GM06990 (cell line): Measurements from ENCODE around the gene ZNF554.

Experiments used
- DNase-seq: peaks from one replicate; pipeline ENCODE4 v3.0.0-alpha.2; 2011; ENCODE audit not compliant: insufficient read length; ENCODE audit errors: extremely low read depth
- H3K27me3 ChIP-seq: replicated peaks from 2 replicates; pipeline ENCODE4 v1.6.0; 2011; ENCODE audit warnings: low read length; ENCODE audit not compliant: control insufficient read depth, insufficient read depth
- H3K36me3 ChIP-seq: 2 replicates; pipeline ENCODE4 v1.5.1; 2011; ENCODE audit warnings: low read length; ENCODE audit not compliant: control insufficient read depth, insufficient read depth
- H3K4me3 ChIP-seq: replicated peaks from 2 replicates; pipeline ENCODE4 v1.5.1; 2011; ENCODE audit warnings: low read depth, mild to moderate bottlenecking, control low read depth, low read length
- CTCF ChIP-seq: IDR thresholded peaks from 2 replicates; pipeline ENCODE4 v1.5.1; 2011; ENCODE audit warnings: low read length, control low read depth, mild to moderate bottlenecking, inconsistent platforms; ENCODE audit not compliant: insufficient read depth, poor library complexity, severe bottlenecking

Gene ZNF554

GRCh38 chr19:2793577-2793976 is 26.1 kb upstream of the ZNF554 start:
- H3K36me3 ChIP-seq = peaks cover 41% of the 10 kb centered on the region
- H3K4me3 ChIP-seq = no peak overlapping the region
- H3K27me3 ChIP-seq = no peaks in the 10 kb centered on the region
- DNase-seq = no peak
- TF ChIP-seq CTCF = no peak

DNA sequence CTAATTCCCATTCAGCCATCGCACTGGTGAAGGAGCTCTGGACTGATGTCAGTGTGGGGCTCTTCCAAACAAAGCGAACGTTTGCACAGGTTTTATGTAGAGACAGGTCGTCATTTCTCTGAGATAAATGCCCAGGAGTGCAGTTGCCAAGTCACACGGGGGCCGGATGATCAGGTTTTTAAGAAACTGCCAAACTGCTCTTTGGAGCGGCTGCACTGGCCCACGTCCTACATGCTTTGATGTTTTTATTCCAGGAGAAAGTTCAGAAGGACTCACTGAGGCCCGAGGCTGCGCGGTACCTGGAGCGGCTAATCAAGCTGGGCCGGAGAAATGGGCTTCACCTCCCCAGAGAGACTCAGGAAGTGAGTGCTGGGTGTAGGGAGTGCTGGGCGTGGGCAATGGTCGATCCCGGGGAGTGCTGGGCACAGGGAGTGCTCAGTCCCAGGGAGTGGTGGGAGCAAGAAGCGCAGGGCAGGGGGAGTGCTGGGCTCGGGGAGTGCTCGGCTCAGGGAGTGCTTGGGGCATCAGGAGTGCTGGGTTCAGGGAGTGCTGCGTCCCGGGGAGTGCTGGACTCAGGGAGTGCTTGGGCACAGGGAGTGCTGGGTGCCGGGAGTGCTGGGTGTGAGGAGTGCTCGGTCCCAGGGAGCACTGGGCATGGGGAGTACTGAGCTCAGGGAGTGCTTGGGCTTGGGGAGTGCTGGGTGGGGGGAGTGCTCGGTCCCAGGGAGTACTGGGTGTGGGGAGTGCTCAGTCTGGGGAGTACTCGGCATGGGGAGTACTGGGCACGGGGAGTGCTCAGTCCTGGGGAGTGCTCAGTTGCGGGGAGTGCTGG is 23.6 kb upstream of the ZNF554 start:
- no peak for DNase-seq
- H3K36me3 ChIP-seq = peaks cover 43% of the 10 kb centered on the region
- no peak overlapping the region for H3K4me3 ChIP-seq

GRCh38 chr19:2796659-2797266 is 22.9 kb upstream of the ZNF554 start:
- Histone ChIP-seq H3K36me3 (peaks cover 43% of the 10 kb centered on the region), H3K27me3 (no peaks in the 10 kb centered on the region), H3K4me3 (no peak overlapping the region)
- TF ChIP-seq CTCF = no peak
- no peak for DNase-seq

More for the DNA sequence above, 23.6 kb upstream of the ZNF554 start:
- TF ChIP-seq CTCF = no peak
- no peaks in the 10 kb centered on the region for H3K27me3 ChIP-seq

DNA sequence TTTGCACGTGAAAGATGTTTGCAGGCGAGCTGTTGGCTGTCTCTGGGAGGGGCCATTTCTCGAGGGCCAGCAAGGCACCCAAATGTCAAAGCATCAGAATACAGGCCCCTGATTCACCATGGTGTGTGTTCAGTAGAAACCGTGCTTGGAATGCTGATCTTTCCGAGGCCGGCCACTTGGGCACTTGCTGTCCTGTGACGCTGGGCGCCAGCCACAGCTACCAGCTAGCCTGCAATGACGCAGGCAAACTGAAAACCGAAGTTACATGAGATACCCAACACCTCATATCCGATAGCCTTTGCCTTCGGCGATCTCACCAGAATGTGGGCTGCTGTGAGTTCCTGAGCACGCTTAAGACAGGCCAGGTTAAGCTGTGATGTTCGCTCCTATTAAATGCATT is 22.4 kb upstream of the ZNF554 start:
- no peak for DNase-seq
- no peak for TF ChIP-seq CTCF
- peaks cover 43% of the 10 kb centered on the region for H3K36me3 ChIP-seq

DNA sequence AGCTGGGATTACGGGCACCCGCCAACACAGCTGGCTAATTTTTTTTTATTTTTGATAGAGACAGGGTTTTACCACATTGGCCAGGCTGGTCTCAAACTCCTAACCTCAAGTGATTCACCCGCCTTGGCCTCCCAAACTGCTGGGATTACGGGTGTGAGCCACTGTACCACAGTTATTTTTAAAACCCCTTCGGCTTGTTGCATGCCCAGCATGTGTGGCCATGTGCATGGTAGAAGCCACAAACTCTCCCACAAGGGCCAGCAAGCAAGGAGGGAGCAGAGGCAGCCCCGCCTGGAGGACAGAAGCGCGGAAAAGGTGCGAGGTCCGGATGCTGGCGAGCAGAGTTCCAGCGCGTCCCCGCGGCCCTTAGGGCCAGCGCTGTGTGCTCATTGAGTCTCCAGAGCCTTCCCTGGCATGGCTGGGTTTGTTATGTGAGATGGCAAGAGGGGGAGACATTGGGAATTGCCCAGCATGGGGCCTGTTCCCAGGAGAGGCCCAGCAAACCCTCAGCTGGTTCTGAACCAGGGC is 21.4 kb upstream of the ZNF554 start:
- no peak for DNase-seq
- no peak for TF ChIP-seq CTCF
- H3K4me3 ChIP-seq = no peak overlapping the region
- peaks cover 48% of the 10 kb centered on the region for H3K36me3 ChIP-seq
- H3K27me3 ChIP-seq = no peaks in the 10 kb centered on the region

More for the DNA sequence above, 22.4 kb upstream of the ZNF554 start:
- no peak overlapping the region for H3K4me3 ChIP-seq
- H3K27me3 ChIP-seq = no peaks in the 10 kb centered on the region
